Erythroblast (primary cell): ENCODE measurements around the gene CHRNB2.

Source experiments
- DNase-seq, 2 experiments: peaks; one replicate each; lab custom pipeline; 2025; lab: John Stamatoyannopoulos, UW
- GATA1 ChIP-seq: IDR thresholded peaks from 2 replicates; pipeline ENCODE4 v1.6.1; 2011; ENCODE audit warnings: low read depth, mild to moderate bottlenecking, control low read depth, low read length, moderate library complexity
- POLR2A ChIP-seq: IDR thresholded peaks from 2 replicates; pipeline ENCODE4 v1.6.1; 2011; ENCODE audit warnings: mild to moderate bottlenecking, low read length

The CHRNB2 gene

DNA sequence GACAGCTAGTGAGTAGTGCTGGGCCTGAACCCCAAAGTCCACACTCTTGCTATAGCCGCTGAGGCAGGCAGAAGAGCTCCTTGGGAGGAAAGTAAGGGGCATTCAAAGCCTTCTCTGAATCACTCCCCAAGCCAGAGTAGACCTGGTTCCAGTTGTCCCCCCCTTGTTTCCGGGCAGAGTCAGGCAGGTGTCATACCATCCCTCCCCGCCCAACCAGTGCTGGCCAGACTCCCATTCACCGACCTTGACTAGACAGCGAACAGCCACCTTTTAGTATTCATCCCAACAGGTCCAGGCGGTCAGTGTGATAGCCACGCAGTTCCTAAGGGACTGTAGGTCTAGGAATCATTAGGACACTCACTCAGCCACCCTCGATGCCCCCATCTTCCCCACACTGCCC lies 11.8 kb downstream of the CHRNB2 start:
- DNase-seq = no peak
- no peak for TF ChIP-seq POLR2A

DNA sequence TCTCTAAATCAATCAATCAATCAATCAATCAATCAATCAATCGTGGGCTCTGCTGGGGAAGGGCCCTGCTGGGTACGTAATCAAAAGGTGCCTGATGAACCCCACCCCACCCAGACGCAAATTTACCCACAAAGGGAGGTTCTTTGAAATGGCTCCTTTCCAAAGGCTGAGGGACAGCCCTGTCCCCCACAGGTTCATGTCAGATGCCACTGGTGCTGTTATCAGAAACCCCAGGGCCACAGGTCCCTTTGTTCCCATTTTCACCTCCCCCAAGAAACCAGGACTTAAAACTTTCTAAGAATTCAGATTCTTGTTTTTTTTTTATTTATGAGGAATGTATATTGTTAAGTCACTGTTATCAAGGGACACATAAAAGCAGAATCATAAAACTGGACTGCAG lies 14.2 kb downstream of the CHRNB2 start:
- TF ChIP-seq POLR2A (no peak), GATA1 (no peak)

DNA sequence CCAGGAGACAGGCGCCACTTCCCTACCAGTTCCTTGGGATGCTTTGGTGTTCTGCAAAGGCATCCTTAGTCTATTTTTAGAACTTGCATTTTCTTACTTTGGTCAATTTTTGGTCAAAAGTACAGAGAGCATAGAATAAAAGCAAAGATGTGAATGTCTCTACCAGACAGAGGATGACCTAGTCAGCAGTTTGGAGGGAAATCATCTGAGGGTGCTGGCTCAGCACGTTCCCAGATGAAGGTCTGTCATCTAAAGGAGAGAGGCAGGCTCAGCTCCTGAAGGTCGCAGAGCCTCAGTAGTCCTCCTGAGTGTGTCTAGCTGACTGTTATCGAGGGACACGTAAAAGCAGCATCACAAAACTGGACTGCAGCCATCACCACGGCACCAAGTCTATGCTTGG lies 15.3 kb downstream of the CHRNB2 start:
- DNase-seq = no peak
- TF ChIP-seq GATA1 (no peak), POLR2A (no peak)

More for the DNA sequence above, 14.2 kb downstream of the CHRNB2 start:
- no peak for DNase-seq

DNA sequence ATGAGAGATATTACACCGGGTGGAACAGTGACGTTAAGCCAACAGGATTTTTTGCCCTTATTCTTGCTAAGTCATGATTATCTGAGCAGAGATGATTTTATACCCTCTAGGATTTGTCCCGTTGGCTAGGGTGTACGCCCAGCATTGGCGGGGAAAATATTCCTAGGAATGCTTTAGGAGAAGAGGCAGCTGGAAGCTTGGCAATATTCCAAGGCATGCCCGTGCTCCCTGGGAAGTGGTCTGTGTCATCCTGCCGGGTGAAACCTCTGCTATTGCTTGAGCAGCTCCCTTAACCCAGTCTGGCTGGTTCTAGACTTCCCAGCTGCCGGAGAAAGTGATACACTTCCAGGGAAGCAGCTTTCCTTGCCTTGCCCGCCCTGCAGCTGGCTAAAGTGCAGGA lies 16.2 kb downstream of the CHRNB2 start:
- TF ChIP-seq GATA1 = no peak
- TF ChIP-seq POLR2A = no peak
- no peak for DNase-seq

DNA sequence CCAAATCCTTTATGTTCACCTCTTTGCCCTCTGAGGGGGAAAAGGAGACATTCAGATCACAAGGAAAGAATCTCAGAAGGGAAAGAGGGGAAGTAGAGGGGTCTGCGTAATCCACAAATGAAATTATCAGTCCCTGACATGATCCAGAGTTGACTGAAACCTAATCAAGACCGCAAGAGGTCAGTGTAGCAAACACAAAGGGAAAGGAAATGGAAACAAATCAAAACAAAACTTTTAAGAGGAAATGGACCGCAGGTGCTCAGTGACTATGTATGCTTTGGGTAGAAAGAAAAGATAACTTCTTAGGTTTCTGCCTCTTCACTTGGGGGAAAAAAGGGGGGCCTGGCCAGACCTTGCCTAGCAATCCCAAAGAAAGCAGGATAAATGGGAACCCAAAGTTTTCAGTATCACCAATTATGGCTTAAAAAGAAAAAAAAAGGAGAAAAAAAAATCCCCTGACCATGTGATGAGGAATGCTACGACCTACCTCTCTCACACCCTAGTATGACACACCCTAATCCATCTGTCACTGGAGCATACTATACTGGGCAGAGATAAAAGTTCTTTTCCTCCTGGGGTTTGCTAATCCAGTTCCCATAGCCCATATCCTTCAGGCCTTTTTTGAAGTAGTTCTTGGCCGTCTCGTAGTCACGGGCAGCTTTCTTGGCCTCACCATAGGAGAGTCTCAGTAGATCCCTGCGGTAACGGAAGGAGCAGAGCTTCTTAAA lies 16.9 kb downstream of the CHRNB2 start:
- no peak for TF ChIP-seq POLR2A
- no peak for TF ChIP-seq GATA1
- DNase-seq = no peak

DNA sequence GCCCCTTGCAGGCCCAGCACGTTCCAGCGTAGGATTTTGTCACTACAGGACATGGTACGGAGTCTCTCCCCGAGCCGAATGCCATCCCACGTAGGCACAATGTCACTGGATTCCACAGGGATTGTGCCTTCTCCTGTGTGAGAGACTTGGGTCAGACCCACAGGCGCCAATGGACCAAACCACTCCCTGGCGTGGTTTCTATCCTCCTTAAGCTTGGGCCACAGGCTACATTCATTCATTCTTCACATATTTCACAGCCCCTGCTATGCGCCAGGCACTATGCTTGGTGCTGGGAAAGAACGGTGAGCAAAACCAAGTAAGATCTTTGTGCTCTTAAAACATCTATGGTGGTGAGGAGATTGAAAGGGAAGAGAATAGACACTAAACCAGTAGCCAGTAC lies 18.7 kb downstream of the CHRNB2 start:
- no peak for DNase-seq
- no peak for TF ChIP-seq POLR2A
- no peak for TF ChIP-seq GATA1

DNA sequence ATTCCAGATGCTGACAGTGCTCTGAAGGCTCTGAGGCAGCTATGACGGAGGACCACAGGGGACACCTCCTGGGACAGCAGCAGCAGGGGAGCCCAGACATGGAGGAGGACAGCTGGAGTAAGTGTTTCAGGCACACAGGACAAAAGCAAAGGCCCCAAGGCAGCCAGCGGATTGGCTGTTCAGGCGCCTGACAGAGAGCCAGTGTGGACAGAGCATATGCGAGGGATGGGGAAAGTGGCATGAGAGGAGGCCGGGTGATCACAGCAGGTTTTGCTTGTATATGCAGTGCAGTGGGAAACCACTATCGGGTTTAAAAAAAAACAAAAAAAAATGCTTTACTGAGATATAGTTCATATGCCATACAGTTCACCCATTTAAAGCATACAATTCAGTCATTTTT lies 19.1 kb downstream of the CHRNB2 start:
- no peak for DNase-seq
- TF ChIP-seq GATA1 = no peak
- no peak for TF ChIP-seq POLR2A

DNA sequence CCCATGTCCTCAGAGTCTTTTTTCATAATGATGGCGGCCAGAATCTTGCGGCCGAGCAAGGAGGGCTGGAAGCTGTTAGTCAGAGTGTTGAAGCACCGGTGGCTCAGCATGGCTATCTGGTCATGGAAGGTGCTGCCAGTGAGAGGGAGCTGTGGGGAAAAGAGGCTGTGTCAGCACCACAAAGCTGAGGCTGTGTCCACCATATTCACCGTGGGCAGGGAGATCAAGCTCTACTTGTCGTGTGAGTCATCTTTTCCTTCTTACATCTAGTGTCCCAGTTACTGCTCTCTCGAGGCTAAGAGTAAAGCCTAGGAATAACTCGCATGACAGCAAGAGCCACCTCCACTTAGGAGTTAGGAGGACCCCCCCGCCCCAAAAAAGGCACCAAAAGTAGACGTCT lies 22.2 kb downstream of the CHRNB2 start:
- TF ChIP-seq POLR2A (no peak), GATA1 (no peak)
- DNase-seq = no peak

DNA sequence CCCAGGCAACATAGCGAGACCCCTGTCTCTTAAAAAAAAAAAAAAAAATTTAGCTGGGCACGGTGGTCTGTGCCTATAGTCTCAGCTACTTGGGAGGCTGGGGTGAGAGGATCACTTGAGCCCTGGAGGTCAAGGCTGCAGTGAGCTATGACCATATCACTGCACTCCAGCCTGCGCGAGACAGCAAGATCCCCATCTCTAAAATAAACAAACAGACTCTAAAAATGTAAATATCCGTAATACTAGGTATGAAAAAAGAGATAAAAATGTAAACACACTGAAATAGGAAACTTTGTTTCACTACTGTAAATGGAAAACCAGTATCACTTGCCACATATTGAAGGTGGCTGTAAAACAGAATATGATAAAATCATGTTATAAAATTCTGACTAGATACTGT lies 23.2 kb downstream of the CHRNB2 start:
- TF ChIP-seq GATA1 (no peak), POLR2A (no peak)
- DNase-seq = no peak

DNA sequence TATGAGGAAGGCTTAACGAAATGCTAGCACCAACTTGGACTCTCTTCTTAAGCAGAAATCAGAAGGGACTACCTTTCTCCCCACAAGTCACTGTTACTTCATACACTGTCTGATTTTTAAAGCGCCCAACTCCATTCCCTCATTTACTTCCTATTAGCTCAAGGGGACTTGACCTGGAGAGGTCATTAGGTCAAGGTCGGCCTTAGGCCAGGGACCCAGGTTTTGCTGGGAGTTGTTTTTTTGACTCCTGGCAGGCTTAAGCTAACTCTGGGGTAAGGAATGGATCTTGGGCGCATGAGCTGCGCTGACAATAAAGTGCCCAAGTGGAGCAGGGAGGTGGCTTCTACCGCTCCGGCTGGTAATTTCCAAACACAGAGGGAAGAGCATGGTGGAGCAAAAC lies 23.6 kb downstream of the CHRNB2 start:
- TF ChIP-seq GATA1 (no peak), POLR2A (no peak)
- no peak for DNase-seq

DNA sequence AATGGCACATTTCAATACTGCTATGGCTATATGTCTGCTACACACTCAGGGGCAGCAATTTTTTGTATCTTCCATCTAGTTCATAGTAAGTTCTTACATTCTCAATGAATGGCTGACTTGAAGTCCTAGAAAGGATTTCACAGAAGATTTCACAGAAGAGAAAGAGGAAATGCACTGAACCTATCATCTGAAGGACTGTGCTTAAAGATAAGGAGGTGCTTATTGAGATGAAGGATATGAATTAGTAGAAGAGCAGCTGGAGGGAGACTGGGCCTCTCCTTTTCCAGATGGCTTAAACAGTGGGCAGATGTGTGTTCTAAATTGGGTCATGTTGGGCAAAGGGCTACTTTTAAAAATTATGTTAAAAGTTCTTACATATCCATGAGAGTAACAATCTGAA lies 25.8 kb downstream of the CHRNB2 start:
- DNase-seq = peak; percentile 20 to 63
- TF ChIP-seq POLR2A (no peak), GATA1 (no peak)

DNA sequence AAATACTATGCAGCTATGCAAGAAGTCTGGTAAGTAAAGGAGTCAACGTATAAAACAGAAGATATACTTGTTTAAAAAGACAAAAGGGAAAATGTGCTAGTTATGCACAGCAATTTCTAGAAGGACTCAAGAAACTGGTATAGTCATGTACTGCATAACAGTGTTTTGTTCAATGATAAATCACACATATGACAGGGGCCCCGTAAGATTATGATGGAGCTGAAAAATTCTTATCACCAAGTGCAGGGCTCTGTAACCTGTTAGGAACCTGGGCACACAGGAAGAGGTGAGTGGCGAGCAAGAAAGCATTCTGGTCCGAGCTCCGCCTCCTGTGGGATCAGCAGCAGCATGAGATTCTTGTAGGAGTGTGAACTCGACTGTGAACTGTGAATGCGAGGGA lies 27.2 kb downstream of the CHRNB2 start:
- TF ChIP-seq GATA1 (no peak), POLR2A (no peak)

DNA sequence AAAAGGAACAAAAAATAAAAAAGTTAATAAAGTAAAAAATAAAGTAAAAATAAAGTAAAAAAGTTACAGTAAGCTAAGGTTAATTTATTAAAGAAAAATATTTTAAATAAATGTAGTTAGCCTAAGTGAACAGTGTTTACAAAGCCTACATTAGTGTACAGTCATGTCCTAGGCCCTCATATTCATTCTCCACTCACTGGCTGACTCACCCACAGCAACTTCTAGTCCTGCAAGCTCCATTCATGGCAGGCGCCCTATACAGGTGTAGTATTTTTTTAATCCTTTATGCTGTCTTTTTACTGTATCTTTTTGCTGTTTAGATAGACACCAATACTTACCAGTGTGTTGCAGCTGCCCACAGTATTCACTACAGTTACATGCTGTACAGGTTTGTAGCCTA lies 28.0 kb downstream of the CHRNB2 start:
- TF ChIP-seq POLR2A (no peak), GATA1 (no peak)
- DNase-seq = peak in 1 of 2 experiments; percentile 20

More for the DNA sequence above, 27.2 kb downstream of the CHRNB2 start:
- no peak for DNase-seq

DNA sequence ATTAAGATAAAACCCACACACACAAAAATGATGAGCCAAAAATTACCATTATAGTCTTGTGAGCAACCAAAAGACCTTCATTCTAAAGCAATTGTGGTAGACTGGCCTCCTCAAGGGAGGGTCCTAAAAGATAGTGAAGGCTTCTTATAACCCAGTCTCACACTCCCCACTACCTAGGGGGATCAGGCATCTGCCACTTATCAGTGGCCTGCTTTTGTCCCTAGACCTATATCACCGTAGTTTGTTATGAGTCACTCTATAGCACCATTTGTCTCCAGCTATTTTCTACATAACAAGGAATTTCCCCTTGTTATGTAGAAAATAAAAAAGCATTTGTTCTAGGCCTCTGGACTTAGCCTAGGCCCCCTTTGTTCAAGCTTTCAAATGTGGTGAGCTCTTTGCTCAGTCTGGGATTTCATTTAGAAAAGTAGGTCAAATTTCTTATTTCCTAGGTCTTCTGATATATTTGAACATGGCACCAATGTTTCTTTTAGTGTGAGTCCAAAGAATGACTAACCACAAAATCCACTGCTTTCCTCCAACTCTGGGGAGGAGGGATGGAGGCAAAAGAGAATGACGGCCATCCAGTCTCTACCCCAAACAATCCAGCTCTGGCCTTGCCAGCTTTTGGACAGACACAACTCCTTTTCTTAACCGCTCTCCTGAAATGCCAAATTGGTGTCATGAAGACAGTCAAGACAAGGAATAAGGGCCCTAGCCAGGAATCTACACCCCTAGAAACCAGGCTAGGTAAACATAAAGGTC lies 31.5 kb downstream of the CHRNB2 start:
- TF ChIP-seq GATA1 (no peak), POLR2A (no peak)
- no peak for DNase-seq

DNA sequence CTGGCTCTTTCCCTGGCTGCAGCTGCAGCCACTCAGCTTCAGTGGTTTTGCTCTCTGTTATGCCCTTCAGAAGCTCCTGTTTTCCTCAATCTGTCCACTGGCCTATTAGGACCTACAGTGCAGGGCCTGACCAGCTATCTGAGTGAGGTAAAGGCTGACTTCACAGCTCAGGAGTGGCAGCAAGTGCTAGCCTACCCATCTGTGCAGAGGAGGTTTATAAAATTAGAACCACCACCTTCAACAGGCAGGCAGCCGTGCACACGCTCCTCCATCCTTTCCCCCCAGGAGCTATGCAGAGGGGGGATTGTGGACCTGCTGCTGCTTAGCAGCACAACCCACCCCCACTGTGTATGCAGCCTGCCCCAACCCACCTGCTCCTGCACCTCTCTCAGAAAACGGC lies 32.1 kb downstream of the CHRNB2 start:
- DNase-seq = no peak
- TF ChIP-seq GATA1 = no peak
- TF ChIP-seq POLR2A = no peak

DNA sequence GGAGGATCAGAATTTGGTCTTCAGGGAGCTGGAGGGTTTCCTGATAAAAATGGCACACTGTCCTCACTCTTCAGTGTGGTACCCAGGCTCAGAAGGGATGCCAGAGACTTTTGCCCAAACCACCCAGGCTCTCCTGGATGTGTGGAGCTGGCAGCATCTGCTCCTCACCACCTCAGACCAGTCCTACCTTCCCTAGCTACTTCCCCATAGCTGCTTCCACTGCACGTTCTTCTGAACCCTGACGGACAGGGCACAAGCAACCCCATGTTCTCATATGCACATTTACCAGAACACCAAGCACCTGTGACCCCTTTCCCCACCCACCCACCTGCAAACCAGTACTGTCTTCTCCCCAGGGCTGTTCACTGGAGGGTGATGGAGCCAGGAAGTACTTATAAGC lies 35.7 kb downstream of the CHRNB2 start:
- TF ChIP-seq POLR2A = no peak
- DNase-seq = no peak

DNA sequence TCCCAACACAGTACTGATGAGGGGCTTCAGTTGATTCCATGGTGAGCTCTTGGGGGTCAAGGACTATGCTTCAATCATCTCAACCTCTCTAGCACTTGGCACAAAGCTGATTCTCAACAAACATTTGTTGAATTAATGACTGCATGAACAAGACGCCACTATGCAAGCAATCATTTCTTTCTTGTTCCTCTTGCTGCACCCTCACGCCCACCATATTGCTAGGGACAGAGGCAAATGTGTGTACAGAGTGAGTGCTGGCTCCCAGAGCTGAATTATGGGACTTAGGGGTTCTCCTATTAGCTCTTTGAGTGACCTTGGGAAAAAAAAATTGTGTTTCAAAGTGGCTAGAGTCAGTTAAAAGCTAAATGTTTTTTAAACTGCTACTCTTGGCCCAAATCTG lies 38.0 kb downstream of the CHRNB2 start:
- no peak for DNase-seq
- TF ChIP-seq POLR2A (no peak), GATA1 (no peak)
